Liver (tissue), 3 donors: ENCODE results near the gene ARHGEF12.

Source experiments
- HNF4A ChIP-seq, 2 donors: conservative IDR thresholded peaks; 2 replicates each; pipeline ENCODE4 v1.6.1; 2016; ENCODE audit warnings: antibody characterized with exemption in 2 of 2, mild to moderate bottlenecking in 2 of 2
- RAD21 ChIP-seq, 2 donors: IDR thresholded peaks; 2 replicates each; pipeline ENCODE4 v1.6.1; 2016; ENCODE audit warnings: antibody characterized with exemption in 2 of 2, mild to moderate bottlenecking in 2 of 2
- TAF1 ChIP-seq: conservative IDR thresholded peaks from 2 replicates; pipeline ENCODE4 v1.6.1; 2016; ENCODE audit warnings: antibody characterized with exemption, mild to moderate bottlenecking
- YY1 ChIP-seq: IDR thresholded peaks from 2 replicates; pipeline ENCODE4 v1.6.1; 2016; ENCODE audit warnings: antibody characterized with exemption, mild to moderate bottlenecking
- TF ChIP-seq, protein P1 (sequence below): fragments of 150-350 bp; IDR thresholded peaks from 2 replicates; pipeline ENCODE4 v1.5.1; 2017; ENCODE audit warnings: improper control_type of control experiment, low read depth, low read length; ENCODE audit not compliant: missing input control
- donor health status: healthy.
- donor health status: healthy.

DNA sequence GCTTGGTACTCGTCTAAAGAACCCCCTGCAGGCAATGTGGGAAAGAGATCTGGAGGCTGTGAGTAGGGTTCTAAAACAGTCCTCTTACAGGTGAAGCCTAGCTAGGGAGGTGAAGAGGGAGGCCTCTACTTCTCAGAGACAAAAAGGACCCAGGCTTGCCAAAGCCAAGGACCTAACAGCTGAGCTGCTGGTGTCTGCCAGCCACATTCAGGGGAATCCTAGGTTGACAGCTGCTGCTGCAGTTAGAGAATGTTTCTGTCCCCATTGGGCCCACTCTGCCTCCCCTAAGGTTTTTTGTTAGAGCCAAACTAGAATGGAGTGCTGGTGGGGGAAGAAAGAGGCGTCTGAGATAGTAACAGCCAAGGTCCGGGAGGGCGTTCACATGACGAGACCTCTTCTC, 37.8 kb upstream of the ARHGEF12 start:
- no peak for TF ChIP-seq RAD21 (IDR thresholded peaks at IDR 0.05)
- TF ChIP-seq, protein P1, sequence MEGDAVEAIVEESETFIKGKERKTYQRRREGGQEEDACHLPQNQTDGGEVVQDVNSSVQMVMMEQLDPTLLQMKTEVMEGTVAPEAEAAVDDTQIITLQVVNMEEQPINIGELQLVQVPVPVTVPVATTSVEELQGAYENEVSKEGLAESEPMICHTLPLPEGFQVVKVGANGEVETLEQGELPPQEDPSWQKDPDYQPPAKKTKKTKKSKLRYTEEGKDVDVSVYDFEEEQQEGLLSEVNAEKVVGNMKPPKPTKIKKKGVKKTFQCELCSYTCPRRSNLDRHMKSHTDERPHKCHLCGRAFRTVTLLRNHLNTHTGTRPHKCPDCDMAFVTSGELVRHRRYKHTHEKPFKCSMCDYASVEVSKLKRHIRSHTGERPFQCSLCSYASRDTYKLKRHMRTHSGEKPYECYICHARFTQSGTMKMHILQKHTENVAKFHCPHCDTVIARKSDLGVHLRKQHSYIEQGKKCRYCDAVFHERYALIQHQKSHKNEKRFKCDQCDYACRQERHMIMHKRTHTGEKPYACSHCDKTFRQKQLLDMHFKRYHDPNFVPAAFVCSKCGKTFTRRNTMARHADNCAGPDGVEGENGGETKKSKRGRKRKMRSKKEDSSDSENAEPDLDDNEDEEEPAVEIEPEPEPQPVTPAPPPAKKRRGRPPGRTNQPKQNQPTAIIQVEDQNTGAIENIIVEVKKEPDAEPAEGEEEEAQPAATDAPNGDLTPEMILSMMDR, result no peak
- TF ChIP-seq TAF1, result no peak
- no peak for TF ChIP-seq HNF4A (conservative IDR thresholded peaks at IDR 0.05)
- TF ChIP-seq YY1, result no peak
